Duodenal mucosa (tissue), 2 donors: ENCODE results near the gene ESPL1.

ENCODE experiments used
- H3K27ac ChIP-seq: one replicate; pipeline ENCODE4 v1.7.0; 2013; ENCODE audit warnings: low read depth, low read length
- H3K27me3 ChIP-seq, 2 donors: one replicate each; pipeline ENCODE4 v1.7.0; 2013; ENCODE audit warnings: low read length in 2 of 2, control low read depth in 1 of 2; ENCODE audit not compliant: insufficient read depth in 2 of 2, control insufficient read depth in 1 of 2
- H3K36me3 ChIP-seq, 2 donors: one replicate each; pipeline ENCODE4 v1.7.0; 2013; ENCODE audit warnings: low read length in 2 of 2, control low read depth in 1 of 2; ENCODE audit not compliant: insufficient read depth in 2 of 2, control insufficient read depth in 1 of 2
- H3K4me1 ChIP-seq, 2 donors: one replicate each; pipeline ENCODE4 v1.7.0; 2013; ENCODE audit warnings: low read length in 2 of 2, control low read depth in 1 of 2; ENCODE audit not compliant: insufficient read depth in 2 of 2, control insufficient read depth in 1 of 2
- H3K4me3 ChIP-seq, 2 donors: one replicate each; pipeline ENCODE4 v1.7.0; 2013; ENCODE audit warnings: low read length in 2 of 2, low read depth in 1 of 2
- H3K9ac ChIP-seq, 2 donors: one replicate each; pipeline ENCODE4 v1.7.0; 2013; ENCODE audit warnings: low read length in 2 of 2, low read depth in 1 of 2
- H3K9me3 ChIP-seq, 2 donors: one replicate each; pipeline ENCODE4 v1.7.0; 2013; ENCODE audit warnings: low read length in 2 of 2, control low read depth in 1 of 2; ENCODE audit not compliant: control insufficient read depth in 1 of 2

The ESPL1 gene

GRCh38 chr12:53334822-53335221 is 66.7 kb downstream of the ESPL1 start:
- H3K4me3 ChIP-seq, result no peak overlapping the region
- no peak overlapping the region for H3K27ac ChIP-seq
- H3K27me3 ChIP-seq, result peaks cover 21 to 31% of the 10 kb centered on the region in 2 donors
- H3K36me3 ChIP-seq, result no peaks in the 10 kb centered on the region
- H3K9me3 ChIP-seq, result no peaks in the 10 kb centered on the region
- no peak overlapping the region for H3K9ac ChIP-seq
- H3K4me1 ChIP-seq, result no peaks in the 10 kb centered on the region

GRCh38 chr12:53336181-53336681 is 68.1 kb downstream of the ESPL1 start, which contains the start of gene SP7:
SP7 (minus strand) TSS chr12:53336354; CDS start chr12:53335646, 708 bp downstream.
- Histone ChIP-seq H3K9me3 (no peaks in the 10 kb centered on the region), H3K4me1 (no peaks in the 10 kb centered on the region), H3K4me3 (no peak within 1 kb of the TSS), H3K27me3 (peaks cover 21 to 37% of the 10 kb centered on the region in 2 donors), H3K36me3 (no peaks in the 10 kb centered on the region), H3K9ac (no peak within 1 kb of the TSS), H3K27ac (no peak within 1 kb of the TSS)

GRCh38 chr12:53338017-53338416 is 69.9 kb downstream of the ESPL1 start:
- peaks cover 21 to 37% of the 10 kb centered on the region in 2 donors for H3K27me3 ChIP-seq
- H3K36me3 ChIP-seq, result no peaks in the 10 kb centered on the region
- H3K9ac ChIP-seq, result no peak overlapping the region
- no peak overlapping the region for H3K27ac ChIP-seq
- H3K4me3 ChIP-seq, result no peak overlapping the region
- no peaks in the 10 kb centered on the region for H3K4me1 ChIP-seq
- no peaks in the 10 kb centered on the region for H3K9me3 ChIP-seq

- Histone ChIP-seq H3K9me3 (no peaks in the 10 kb centered on the region), H3K4me3 (no peak overlapping the region), H3K27me3 (peaks cover 21 to 37% of the 10 kb centered on the region in 2 donors), H3K36me3 (no peaks in the 10 kb centered on the region), H3K9ac (no peak overlapping the region), H3K27ac (no peak overlapping the region), H3K4me1 (no peaks in the 10 kb centered on the region)
Measured at GRCh38 chr12:53338916-53339315, 70.8 kb downstream of the ESPL1 start.

GRCh38 chr12:53340398-53340797 is 72.3 kb downstream of the ESPL1 start:
- Histone ChIP-seq H3K9me3 (no peaks in the 10 kb centered on the region), H3K36me3 (no peaks in the 10 kb centered on the region), H3K4me1 (peaks cover 5% of the 10 kb centered on the region in 2 donors), H3K27ac (no peak overlapping the region), H3K27me3 (peaks cover 21 to 40% of the 10 kb centered on the region in 2 donors), H3K9ac (no peak overlapping the region), H3K4me3 (no peak overlapping the region)
